GM19372 (cell line): ENCODE results near the gene DOHH.
"Not testable (repeated sequence)": the region's sequence is repeated elsewhere in the genome, so short reads cannot be mapped to it uniquely, and the experiment has no call there.

Source experiments
- ATAC-seq: cut with Tn5 transposase; IDR thresholded peaks from one replicate; pipeline ENCODE4 v1.9.1; 2021; ENCODE audit warnings: mild to moderate bottlenecking, low read depth, moderate library complexity; ENCODE audit not compliant: unreplicated experiment

The DOHH gene

DNA sequence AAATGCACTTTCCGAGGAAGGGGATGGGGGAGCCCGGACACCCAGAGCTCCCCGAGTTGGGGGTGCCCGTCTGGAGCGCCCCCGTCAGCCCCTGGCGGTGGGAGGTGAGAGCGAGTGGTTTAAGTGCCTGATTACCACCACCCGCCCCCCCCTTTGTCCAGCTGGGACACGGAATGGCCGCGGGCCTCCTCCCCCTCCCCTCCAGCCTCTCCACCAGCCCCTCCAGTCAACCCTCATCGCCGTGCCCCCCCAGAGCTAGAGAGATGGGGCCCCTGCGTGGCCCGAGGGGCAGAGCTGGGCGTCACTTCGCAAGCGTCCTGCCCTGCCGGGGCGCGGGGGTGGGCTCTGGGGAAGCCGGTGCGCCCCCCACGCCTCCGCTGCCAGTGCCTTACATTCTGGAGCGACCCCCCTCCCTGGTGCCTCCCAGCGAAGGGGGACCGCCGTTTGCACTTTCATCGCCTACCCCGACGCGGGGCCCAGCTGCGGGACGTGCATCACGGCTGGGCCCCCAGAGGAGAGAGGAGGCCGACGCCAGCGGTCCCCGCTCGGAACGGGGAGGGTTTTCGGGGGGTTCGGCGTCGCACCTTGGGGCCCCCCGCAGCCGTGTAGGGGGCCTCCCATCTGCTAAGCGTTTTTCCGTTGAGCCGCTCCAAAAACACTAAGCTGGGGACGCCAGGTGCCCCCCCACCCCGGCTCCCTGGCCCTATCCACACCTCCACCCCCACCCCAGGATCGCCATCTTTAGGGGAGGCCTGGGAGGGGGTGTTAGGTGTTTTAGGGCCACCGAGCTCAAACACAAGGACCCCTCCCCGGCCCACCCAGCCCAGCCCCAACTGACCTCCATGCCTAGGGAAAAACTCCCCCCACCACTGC is 36.5 kb downstream of the DOHH start:
- ATAC-seq = no peak

DNA sequence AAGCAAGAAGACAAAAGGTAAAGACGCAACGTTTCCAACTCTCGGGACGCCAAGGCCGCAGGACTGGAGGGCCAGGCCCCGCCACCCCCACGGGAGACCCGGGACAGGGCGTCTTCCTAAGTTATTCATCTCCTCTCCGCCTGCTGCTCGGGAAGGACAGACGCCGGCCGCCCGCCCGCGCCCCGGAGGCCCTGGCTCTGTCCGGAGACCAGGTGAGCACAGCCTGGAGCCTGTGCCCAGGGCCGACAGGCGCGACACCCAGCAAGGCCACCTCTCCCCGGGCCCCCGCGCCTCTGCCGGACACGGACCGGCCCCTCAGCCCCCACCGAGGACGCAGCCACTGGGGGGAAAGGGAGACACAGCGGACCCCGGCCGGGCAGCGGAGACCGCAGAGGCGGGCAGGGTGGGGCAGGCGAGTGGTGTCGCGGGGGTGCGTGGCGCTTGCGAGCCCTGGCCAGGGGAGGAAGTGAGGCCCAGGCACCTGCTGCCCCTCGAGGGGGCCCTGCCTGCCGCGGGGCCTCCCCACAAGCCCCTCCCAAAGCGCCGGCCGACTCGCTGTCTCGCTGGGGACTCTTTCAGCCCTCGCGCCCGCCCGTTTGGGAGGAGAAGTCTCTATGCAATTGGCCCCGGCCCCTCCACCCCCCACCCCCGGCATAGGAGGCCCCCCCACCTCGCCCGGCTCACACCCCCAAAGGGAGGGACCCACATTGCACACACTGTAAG is 37.3 kb downstream of the DOHH start:
- no peak for ATAC-seq

DNA sequence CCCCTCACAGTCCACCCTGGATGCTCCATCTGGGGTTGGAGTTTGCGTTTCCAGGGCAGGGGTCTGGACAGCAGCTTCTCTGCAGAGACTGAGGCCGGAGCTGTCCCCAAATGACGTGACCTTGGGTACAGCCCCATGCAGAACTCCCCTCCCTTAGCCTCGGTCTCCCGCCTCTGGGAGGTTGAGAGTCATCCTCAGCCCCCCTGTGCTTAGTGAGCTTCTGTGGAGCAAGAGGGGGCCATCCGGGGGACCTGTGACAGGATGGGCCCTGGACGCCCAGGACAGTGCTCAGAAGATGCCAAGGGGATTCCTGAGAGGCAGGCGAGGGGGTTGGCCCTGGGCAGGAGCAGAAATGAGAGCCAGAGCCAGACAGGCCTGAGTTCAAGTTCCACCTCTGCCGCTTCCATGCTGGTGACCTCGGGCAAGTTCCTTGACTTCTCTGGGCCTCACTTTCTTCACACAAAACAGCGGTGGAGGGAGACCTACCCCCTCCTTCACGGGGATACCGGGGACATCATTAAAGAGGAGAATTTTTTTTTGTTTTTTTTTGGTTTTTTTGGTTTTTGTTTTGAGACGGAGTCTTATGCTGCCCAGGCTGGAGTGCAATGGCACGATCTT is 40.4 kb downstream of the DOHH start:
- no peak for ATAC-seq

DNA sequence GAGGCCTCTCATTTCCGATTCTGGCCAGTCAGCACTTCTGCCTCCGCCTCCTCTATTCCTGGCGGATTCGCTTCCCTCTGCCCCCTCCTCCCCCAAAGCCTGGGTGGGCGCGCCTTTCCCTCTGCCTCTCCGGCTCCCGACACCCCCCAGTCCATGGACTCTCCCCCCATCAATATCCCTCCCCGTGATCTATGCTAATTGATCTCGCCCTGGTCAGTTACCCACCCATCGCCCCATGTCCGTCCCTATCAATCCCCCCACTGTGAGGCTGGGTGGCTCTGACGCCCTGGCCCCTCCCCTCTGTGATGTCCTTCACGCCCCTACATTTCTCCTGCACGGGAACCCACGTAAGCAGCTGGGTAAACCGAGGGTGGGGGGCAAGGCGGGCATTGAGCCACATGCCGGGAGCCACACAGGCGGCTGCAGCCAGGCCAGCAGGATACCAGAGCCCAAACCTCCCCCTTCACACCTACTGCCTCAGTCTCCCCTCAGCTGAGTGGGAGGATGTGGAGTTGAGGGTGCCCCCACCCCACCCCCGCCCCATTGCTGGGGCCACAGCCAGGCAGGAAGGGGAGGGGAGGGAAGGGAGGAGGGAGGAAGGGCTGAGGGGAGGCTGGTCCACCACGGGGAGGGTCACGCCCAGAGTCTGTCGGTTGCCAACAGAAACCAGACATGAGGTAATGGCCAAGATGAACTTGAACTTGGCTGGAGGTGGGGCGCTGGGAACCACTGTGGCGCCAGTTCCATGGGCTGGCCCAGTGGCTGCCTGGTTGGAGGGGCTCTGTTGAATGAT is 41.2 kb downstream of the DOHH start:
- no peak for ATAC-seq

DNA sequence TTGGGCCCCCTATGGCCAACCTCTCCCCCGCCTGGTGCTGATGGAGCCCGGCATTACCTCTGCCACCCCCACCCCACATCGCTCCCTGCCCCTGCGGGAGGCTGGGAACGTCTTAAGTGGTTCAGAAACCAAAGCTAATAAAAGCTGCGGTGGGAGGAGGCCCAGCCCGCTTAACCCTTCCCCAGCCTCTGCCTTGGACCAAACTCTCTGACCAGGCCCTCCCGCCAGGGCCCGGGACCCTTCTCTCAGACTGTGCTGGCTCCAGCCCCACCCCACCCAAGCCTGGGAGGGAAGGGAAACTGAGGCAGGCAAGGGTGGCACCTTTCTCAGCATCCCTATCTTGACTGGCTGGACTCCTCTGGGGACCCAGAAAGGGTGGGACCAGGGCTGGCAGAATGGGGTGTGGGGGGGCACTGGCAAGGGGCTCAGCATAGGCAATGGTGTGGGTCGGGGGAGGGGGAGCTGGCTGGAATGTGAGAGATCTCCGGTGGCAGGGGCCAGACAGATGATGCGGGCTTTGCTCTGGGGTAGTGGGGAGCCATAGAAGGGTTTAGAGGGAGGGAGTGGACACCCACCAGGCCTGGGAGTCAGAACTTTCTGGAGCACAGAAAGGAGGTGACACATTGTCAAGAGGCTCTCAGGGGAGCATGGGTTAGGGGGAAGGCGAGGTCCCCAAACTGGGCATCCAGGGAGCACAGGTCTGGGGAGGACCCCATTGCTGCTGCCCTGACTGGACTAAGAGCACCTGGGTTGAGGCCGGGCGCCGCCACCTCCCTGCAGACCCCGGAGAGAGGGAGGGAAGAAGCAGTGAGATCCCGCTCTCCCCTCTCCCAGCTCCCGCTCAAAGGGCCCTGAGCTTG is 42.0 kb downstream of the DOHH start:
- no peak for ATAC-seq

DNA sequence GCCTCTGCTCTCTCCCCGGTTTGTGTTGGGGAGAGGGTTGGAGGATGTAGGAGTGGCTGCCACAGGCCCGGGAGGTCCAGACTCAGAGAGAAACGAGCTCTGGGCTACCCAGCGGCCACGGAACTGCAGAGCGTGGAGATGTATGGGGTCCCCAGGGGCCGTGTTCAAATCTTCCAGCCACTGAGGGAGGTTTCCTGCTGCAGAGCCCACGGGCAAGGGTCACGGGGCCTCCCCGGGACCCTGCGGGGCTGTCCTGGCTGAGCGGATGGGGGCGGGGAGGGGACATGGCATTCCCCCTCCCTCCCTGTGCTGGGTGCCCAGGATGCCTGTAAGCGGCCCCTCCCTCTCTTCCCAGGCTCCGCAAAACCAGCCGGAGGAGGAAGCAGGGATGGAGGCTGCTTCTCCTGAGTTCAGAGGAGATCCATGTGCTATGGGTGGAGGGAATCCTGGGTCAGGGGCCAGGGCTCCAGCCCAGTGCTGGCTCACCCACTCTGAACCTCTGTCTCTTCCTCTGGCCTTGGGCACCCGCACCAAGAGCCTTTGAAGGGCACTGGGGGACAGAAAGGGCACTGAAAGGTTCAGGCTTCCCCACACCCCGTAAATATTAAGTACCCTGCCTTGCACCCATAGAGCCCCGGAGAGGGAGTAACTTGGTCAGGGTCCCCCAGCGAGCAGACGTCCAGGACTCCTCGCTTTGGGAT is 42.8 kb downstream of the DOHH start:
- no peak for ATAC-seq

DNA sequence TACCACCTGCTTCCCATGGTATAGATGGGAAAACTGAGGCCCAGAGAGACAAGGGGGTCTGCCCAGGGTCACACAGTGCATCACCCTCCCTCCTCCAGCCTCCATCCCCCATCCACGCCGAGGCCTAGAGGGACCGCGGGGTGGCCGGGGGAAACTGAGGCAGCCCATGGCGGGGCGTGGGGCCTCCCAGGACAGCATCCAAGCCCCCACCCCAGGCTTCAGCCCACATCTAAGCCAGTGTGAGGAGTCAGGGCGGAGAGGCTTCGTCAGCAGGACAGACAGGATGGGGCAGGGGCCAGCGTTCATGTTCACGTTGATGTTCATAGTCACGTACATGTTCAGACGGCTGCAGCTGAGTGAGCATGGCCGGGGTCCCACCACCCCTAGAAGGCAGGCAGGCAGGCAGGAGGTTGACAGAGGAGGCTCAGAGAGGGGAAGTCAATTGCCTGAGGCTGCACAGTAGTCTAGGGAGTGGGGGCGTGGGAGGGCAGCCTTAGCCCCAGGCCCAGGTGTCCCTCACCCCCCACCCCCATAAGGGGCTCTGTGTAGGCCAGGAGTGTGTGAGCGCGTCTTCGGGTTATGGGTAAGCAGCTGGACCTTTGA is 43.4 kb downstream of the DOHH start:
- no peak for ATAC-seq

DNA sequence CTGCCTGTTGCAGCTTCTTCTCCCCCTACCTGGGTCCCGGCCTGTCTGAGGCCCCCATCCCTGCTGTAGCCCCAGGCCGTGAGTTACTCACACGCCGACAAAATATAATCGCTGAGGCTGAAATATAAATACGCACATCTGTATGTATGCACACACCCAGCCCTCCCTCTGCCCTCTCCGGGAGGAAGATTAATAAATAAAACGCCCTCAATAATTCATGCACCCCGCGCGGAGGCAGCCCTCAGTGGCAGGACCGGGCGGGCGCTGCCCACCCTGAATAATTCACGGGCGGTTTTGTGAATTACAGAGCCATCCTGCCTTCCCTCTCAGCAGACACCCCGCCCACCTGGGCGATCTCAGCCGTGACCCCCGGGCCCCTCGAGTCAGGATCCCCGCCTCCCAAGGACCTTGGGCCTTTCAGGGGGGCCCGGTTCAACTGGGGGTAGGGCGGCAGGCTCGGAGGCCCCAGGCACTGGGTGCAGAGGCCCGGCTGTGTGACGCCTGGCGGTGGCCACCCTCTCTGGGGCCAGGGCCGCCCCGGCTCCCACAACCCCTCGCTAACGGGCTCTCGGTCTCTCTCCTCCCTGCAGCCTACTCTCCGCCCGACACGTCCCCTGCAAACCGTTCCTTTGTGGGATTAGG is 44.4 kb downstream of the DOHH start:
- ATAC-seq = no peak

DNA sequence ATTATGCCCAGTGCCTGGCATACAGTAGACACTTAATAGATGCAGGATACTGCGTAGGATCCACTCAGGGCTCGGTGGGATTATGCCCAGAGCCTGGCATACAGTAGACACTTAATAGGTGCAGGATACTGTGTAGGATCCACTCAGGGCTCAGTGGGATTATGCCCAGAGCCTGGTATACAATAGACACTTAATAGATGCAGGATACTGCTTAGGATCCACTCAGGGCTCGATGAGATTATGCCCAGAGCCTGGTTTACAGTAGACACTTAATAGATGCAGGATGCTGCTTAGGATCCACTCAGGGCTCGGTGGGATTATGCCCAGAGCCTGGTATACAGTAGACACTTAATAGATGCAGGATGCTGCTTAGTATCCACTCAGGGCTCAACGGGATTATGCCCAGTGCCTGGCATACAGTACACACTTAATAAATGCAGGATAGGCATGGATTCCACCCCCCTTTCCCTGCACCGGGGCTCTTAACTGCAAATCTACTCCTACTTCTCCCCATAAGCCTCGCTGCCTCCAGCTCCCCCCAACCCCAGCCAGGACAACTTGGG is 45.0 kb downstream of the DOHH start:
- ATAC-seq = no peak

DNA sequence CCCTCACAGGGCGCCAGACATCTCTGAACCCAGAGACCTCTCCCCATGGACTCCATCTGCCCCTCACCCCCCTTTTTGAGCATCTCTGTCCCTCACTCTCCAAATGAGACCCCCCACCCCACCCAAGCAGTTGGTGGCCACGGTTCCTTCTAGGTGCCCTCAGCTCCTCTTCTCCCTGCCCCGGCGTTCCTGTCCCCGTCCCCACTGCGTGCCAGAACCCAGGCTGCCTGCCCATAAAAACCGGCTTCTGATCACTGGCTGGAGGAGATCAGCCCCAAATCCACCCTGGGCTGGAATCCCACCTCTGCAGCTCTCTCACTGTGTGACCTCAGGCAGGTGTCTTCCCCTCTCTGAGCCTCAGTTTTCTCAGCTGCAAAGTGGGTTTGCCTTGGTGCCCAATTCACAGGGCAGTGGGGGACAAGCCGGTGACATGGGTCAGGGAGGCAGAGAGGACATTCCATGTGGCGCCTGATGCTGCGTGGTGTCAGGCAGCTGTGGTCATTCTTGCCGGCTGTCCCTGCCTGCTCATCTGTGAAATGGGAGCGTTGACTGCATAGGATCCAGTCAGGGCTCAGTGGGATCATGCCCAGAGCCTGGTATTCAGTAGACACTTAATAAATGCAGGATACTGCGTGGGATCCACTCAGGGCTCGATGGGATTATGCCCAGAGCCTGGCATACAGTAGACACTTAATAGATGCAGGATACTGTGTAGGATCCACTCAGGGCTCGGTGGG is 45.6 kb downstream of the DOHH start:
- no peak for ATAC-seq

DNA sequence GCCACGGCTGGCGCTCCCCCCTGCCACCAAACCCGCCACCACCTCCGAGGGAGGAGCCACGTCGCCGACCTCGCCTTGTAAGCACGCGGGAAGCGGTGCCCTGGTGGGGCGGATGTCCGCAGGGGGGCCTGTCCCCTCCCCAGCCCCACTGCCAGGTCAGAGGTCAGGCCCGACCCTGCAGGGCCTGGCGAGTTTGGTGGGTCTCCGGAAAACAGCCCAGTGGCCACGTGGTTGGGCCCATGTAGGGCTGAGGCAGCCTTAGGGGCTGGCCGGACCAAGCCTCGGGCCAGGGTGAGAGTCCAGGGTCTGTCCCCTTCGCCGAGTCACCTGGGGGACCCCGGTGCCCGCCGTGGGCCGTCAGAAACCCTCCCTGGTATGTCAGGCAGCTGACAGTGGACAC is 46.6 kb downstream of the DOHH start:
- ATAC-seq = no peak

DNA sequence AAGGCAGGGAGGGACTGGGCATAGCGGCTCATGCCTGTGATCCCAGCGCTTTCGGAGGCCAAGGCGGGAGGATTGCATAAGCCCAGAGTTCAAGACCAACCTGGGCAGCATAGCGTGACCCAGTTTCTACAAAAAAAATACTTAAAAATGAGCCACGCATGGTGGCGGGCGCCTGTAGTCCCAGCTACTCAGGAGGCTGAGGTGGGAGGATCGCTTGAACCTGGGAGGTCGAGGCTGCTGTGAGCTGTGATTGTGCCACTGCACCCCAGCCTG is 47.6 kb downstream of the DOHH start:
- ATAC-seq = not testable (repeated sequence)

DNA sequence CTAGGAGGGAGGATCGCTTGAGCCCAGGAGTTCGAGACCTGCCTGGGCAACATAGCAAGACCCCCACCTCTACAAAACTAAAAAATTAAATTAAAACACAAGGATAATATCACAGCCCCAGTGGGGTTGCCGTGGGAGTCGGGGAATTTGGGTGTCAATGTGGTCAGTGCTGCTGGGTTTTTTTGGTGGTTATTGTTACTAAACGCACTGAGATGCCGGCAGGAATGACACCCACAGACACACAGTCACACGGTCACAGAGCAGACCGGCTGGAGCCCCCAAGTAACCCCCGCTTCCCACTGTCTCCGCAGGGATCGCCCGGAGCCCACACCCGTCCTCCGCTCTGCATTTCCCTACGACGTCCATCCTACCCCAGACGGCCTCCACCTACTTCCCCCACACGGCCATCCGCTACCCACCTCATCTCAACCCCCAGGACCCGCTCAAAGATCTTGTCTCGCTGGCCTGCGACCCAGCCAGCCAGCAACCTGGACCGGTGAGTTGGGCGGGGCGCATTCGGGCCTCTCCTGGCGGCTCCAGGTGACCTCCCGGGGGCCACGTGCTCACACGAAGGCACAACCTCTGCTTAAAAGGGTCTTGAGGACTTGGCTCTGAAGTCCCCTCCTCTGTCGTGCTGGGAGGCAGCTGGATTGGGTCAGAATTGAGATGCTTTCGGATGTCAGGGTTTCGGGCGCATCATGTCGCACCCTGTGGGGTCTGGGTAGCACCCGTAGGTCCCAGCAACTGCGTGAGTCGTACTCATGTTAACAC is 48.1 kb downstream of the DOHH start:
- ATAC-seq = no peak

DNA sequence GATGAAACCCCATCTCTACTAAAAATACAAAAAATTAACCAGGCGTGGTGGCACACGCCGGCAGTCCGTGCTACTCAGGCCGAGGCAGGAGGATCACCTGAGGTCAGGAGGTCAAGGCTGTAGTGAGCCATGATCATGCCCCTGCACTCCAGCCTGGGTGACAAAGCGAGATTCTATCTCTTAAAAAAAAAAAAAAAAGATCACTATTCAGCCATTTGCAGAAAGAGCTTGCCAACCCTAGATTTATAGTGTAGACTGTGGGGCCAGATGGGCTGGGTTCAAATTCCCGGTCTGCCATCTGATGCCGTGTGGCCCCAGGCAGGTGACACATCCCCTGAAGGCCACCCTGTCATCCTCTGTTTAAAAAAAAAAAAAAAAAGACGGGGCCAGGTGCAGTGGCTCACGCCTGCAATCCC is 49.0 kb downstream of the DOHH start:
- ATAC-seq = no peak

DNA sequence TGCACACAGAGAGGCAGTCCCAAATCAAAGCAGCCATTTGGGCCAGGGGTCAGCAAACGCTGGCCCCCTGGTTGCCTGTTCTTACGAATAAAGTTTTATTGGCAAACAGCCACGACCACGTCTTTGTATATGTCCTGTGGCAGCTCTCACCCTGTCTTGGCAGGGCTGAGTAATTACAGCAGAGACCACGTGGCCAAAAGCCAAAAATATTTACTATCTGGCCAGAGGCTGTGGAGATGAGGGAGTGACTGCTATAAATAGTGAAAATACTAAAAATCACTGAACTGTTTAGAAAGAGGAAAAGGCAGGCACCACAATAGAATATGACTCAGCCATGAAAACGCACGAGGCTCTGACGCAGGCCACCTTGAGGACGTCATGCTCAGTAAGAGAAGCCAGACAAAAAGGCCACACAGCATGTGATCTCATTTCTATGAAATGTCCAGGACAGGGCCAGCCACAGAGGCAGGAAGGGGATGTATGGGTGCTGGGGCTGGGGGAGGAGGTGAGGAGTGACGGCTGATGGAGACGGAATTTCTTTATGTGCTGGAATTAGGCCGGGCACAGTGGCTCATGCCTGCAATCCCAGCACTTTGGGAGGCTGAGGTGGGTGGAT is 49.6 kb downstream of the DOHH start:
- no peak for ATAC-seq

DNA sequence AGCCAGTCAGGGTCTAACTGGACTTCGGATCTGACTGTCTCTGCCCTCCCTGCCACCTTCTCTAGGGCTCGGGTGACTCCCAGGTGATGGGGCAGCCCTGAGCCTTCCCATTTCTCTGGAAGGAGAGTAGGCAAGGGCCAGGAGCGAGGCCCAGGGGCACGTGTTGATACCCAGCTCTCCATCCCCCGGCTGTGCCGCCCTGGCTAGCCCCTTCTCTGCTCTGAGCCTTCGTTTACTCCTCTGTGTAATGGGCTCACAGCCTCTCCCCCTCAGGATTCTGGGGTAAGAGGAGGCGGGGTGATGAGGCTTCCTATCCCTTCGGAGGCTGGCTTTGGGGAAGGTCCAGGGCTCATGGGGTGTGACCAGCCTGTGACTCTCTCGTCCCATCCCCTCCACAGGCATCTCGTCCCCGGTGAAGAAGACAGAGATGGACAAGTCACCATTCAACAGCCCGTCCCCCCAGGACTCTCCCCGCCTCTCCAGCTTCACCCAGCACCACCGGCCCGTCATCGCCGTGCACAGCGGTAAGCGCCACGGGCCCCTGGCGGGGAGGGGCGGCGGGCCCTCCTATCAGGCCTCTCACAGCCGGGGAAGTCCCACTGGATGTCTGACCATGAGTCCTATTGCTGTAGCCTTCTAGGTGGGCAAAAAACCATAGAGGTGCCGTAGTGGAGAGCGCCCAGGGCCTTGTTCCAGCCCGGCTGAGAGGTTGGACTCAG is 51.7 kb downstream of the DOHH start:
- no peak for ATAC-seq
